GM18873 (cell line): ENCODE data around the gene TFAP2D.

Experiments
- ATAC-seq: cut with Tn5 transposase; IDR thresholded peaks from one replicate; pipeline ENCODE4 v1.9.1; 2021; ENCODE audit warnings: mild to moderate bottlenecking, moderate library complexity, moderate number of reproducible peaks; ENCODE audit not compliant: unreplicated experiment, low FRiP score

The TFAP2D gene

GRCh38 chr6:50816947-50817645 lies 103.8 kb downstream of the TFAP2D start:
- ATAC-seq, result no peak

- ATAC-seq, result no peak
Measured at GRCh38 chr6:50817646-50817950, 104.3 kb downstream of the TFAP2D start.

- ATAC-seq, result no peak
Measured at GRCh38 chr6:50818020-50818419, 104.7 kb downstream of the TFAP2D start.

- no peak for ATAC-seq
Measured at GRCh38 chr6:50818673-50819072, 105.3 kb downstream of the TFAP2D start, which contains the start of gene TFAP2B. Gene TFAP2B (plus strand): TSS chr6:50818871. CDS start chr6:50818892, 21 bp downstream.

GRCh38 chr6:50819466-50819903 lies 106.2 kb downstream of the TFAP2D start:
- ATAC-seq, result no peak

- ATAC-seq, result no peak
Measured at GRCh38 chr6:50819904-50820868, 106.9 kb downstream of the TFAP2D start.

GRCh38 chr6:50820869-50821264 lies 107.5 kb downstream of the TFAP2D start:
- no peak for ATAC-seq

- ATAC-seq, result no peak
Measured at GRCh38 chr6:50821441-50822077, 108.2 kb downstream of the TFAP2D start.

GRCh38 chr6:50822078-50822476 lies 108.8 kb downstream of the TFAP2D start:
- ATAC-seq, result no peak
